ENCODE measurements around the gene OR2T27.

DNA sequence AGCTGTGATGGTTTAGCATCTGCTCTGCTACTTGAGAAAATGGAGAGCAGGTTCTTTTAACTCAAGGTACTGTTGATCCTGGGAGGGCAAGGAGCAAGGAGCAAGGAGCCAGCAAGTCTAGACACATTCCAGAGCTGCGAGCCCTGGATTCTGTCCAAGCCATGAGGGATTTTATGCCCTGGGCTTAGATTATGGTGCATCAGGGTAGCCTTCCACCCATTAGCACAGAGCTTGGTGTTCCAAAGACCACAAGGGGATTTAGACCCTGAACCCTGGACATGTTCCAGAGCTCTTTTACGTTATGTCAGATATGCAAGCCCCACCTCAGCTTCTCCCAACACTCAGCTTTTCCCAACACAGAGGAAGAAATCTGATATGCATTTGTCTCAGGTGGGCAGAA, 49.3 kb upstream of the OR2T27 start:
- TF ChIP-seq, protein P1, sequence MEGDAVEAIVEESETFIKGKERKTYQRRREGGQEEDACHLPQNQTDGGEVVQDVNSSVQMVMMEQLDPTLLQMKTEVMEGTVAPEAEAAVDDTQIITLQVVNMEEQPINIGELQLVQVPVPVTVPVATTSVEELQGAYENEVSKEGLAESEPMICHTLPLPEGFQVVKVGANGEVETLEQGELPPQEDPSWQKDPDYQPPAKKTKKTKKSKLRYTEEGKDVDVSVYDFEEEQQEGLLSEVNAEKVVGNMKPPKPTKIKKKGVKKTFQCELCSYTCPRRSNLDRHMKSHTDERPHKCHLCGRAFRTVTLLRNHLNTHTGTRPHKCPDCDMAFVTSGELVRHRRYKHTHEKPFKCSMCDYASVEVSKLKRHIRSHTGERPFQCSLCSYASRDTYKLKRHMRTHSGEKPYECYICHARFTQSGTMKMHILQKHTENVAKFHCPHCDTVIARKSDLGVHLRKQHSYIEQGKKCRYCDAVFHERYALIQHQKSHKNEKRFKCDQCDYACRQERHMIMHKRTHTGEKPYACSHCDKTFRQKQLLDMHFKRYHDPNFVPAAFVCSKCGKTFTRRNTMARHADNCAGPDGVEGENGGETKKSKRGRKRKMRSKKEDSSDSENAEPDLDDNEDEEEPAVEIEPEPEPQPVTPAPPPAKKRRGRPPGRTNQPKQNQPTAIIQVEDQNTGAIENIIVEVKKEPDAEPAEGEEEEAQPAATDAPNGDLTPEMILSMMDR (IDR thresholded peaks at IDR 0.05): no peak
- TF ChIP-seq POLR2A (IDR thresholded peaks at IDR 0.05): no peak
- no peak for TF ChIP-seq POLR2AphosphoS5 (IDR thresholded peaks at IDR 0.05)
